Fibroblast of skin of right biceps (primary cell): ENCODE data around the gene C9.
"Not testable (repeated sequence)": the region's sequence is repeated elsewhere in the genome, so short reads cannot be mapped to it uniquely, and the experiment has no call there.

Experiments used
- DNase-seq: peaks from one replicate; pipeline ENCODE4 v3.0.0-alpha.2; 2013

Gene C9

GRCh38 chr5:39364367-39364766 lies at the start of gene C9:
Gene C9 (minus strand): TSS chr5:39364495. CDS start chr5:39364464, 31 bp downstream.
- DNase-seq = no peak

GRCh38 chr5:39413771-39414170 lies 49.5 kb upstream of the C9 start:
- DNase-seq = no peak

- DNase-seq = no peak
Observed at GRCh38 chr5:39412721-39413394, 48.6 kb upstream of the C9 start.

GRCh38 chr5:39411985-39412384 lies 47.7 kb upstream of the C9 start:
- no peak for DNase-seq

GRCh38 chr5:39411061-39411460 lies 46.8 kb upstream of the C9 start:
- peak; percentile 81 for DNase-seq

- no peak for DNase-seq
Observed at GRCh38 chr5:39409033-39409432, 44.7 kb upstream of the C9 start.

GRCh38 chr5:39405083-39405843 lies 41.0 kb upstream of the C9 start:
- no peak for DNase-seq

- not testable (repeated sequence) for DNase-seq
Observed at GRCh38 chr5:39403761-39404160, 39.5 kb upstream of the C9 start.

- not testable (repeated sequence) for DNase-seq
Observed at GRCh38 chr5:39402140-39402539, 37.8 kb upstream of the C9 start.

GRCh38 chr5:39400713-39401578 lies 36.7 kb upstream of the C9 start:
- DNase-seq = peak; percentile 72

GRCh38 chr5:39399135-39400036 lies 35.1 kb upstream of the C9 start:
- peak; percentile 99 for DNase-seq

- DNase-seq = no peak
Observed at GRCh38 chr5:39396843-39397242, 32.5 kb upstream of the C9 start.

- no peak for DNase-seq
Observed at GRCh38 chr5:39395521-39395920, 31.2 kb upstream of the C9 start.

- peak; percentile 79 for DNase-seq
Observed at GRCh38 chr5:39394946-39395345, 30.7 kb upstream of the C9 start.

- no peak for DNase-seq
Observed at GRCh38 chr5:39390945-39391344, 26.6 kb upstream of the C9 start.

GRCh38 chr5:39387293-39387692 lies 23.0 kb upstream of the C9 start:
- DNase-seq = no peak

GRCh38 chr5:39384271-39384670 lies 20.0 kb upstream of the C9 start:
- DNase-seq = no peak

- DNase-seq = no peak
Observed at GRCh38 chr5:39381376-39381775, 17.1 kb upstream of the C9 start.

- no peak for DNase-seq
Observed at GRCh38 chr5:39379693-39380092, 15.4 kb upstream of the C9 start.

- DNase-seq = no peak
Observed at GRCh38 chr5:39377613-39378012, 13.3 kb upstream of the C9 start.

- peak; percentile 56 for DNase-seq
Observed at GRCh38 chr5:39376293-39376714, 12.0 kb upstream of the C9 start.

- DNase-seq = no peak
Observed at GRCh38 chr5:39373791-39374190, 9.5 kb upstream of the C9 start.

GRCh38 chr5:39371367-39371635 lies 7.0 kb upstream of the C9 start:
- DNase-seq = no peak
